NB4 (cell line): ENCODE measurements around the gene SLC2A5.

Experiments used
- MAX ChIP-seq: IDR thresholded peaks from 2 replicates; pipeline ENCODE4 v1.6.1; 2011; ENCODE audit warnings: low read depth, low read length
- MYC ChIP-seq: IDR thresholded peaks from 2 replicates; pipeline ENCODE4 v1.6.1; 2011; ENCODE audit warnings: low read depth, low read length
- POLR2A ChIP-seq: IDR thresholded peaks from 2 replicates; pipeline ENCODE4 v1.6.1; 2011; ENCODE audit warnings: mild to moderate bottlenecking; ENCODE audit not compliant: insufficient read length; ENCODE audit errors: extremely low read depth
- TF ChIP-seq, protein P1 (sequence below): IDR thresholded peaks from one replicate; pipeline ENCODE4 v1.5.1; 2012; ENCODE audit warnings: low read depth, low read length

DNA sequence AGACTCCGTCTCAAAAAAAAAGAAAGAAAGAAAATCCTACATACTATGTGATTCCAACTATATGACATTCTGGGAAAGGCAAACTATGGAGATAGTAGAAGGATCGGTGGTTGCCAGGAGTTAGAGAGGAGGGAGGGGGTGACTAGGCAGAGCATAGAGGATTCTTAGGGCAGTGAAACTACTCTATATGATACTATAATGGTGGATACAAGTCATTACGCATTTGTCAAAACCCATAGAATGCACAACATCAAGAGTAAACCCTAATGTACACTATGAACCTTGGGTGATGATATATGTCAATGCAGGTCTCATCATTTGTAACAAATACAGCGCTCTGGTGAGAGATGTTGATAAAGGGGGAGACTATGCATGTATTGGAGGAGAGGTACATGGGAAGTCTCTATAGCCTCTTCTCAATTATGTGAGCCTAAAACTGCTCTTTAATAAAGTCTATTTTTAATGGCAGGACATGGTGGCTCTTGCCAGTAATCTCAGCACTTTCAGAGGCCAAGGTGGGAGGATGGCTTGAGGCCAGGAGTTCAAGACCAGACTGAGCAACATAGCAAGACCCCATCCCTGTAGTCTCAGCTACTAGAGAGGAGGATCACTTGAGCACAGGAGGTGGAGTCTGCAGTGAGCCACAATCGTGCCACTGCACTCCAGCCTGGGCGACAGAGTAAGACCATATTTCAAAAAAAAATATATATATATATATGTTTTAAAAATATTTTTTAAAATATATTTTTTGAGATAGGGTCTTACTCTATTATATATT, 17.0 kb downstream of the SLC2A5 start:
- TF ChIP-seq, protein P1, sequence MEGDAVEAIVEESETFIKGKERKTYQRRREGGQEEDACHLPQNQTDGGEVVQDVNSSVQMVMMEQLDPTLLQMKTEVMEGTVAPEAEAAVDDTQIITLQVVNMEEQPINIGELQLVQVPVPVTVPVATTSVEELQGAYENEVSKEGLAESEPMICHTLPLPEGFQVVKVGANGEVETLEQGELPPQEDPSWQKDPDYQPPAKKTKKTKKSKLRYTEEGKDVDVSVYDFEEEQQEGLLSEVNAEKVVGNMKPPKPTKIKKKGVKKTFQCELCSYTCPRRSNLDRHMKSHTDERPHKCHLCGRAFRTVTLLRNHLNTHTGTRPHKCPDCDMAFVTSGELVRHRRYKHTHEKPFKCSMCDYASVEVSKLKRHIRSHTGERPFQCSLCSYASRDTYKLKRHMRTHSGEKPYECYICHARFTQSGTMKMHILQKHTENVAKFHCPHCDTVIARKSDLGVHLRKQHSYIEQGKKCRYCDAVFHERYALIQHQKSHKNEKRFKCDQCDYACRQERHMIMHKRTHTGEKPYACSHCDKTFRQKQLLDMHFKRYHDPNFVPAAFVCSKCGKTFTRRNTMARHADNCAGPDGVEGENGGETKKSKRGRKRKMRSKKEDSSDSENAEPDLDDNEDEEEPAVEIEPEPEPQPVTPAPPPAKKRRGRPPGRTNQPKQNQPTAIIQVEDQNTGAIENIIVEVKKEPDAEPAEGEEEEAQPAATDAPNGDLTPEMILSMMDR: no peak
- TF ChIP-seq POLR2A (no peak), MAX (no peak), MYC (no peak)
